Cardiac muscle cell (in vitro differentiated cells and primary cell): Measurements from ENCODE around the gene C11orf58. TPM values are rescaled to one million over a fixed set of nuclear protein-coding genes. Genes with fewer than 3 reads are reported as not detected.
A peak's percentile ranks its signal among the peaks of the same experiment; 100 is the strongest.

ENCODE experiments used
- DNase-seq, 2 donors: peaks; one replicate each; pipeline versions ENCODE4 v3.0.0 to v3.0.0-alpha.2; 2010 to 2017; ENCODE audit warnings: low read depth in 1 of 2, low spot score in 1 of 2
- H3K27ac ChIP-seq: fragments of 200-600 bp; sonication (generic); 2 replicates; pipeline ENCODE4 v1.5.1; 2016
- H3K27me3 ChIP-seq: fragments of 200-600 bp; sonication (generic); 2 replicates; pipeline ENCODE4 v1.6.0; 2016; ENCODE audit warnings: control low read depth
- H3K36me3 ChIP-seq: fragments of 200-600 bp; sonication (generic); 2 replicates; pipeline ENCODE4 v1.5.1; 2016; ENCODE audit warnings: control low read depth
- H3K4me1 ChIP-seq: fragments of 200-600 bp; sonication (generic); 2 replicates; pipeline ENCODE4 v1.8.1; 2017; ENCODE audit warnings: low read depth, mild to moderate bottlenecking, mixed run types
- H3K4me3 ChIP-seq: fragments of 200-600 bp; sonication (generic); 2 replicates; pipeline ENCODE4 v1.5.1; 2016; ENCODE audit warnings: mild to moderate bottlenecking
- H3K9me3 ChIP-seq: fragments of 200-600 bp; sonication (generic); 2 replicates; pipeline ENCODE4 v1.5.1; 2017; ENCODE audit warnings: low read depth, mild to moderate bottlenecking, control low read depth
- polyA plus RNA-seq: library from polyadenylated mRNA; unstranded; fragments of >200 nt; fragmentation: Nextera tagmentation; extraction: Ambion mirVana; gene quantifications from 2 replicates; pipeline ENCODE4 v1.2.1, GENCODE V29; 2016
- total RNA-seq: library from RNA; depleted of rRNA; stranded (reverse); fragments of >200 nt; gene quantifications from 2 replicates; pipeline ENCODE4 v1.2.3, GENCODE V29; 2016
- TF ChIP-seq, protein P1 (sequence below): IDR thresholded peaks from 2 replicates; pipeline ENCODE4 v1.5.1; 2012; ENCODE audit warnings: low read depth, mild to moderate bottlenecking, low read length

The C11orf58 gene
- total and polyA plus RNA-seq, 2 experiments from 2014 or later, result 157 to 232 TPM

DNA sequence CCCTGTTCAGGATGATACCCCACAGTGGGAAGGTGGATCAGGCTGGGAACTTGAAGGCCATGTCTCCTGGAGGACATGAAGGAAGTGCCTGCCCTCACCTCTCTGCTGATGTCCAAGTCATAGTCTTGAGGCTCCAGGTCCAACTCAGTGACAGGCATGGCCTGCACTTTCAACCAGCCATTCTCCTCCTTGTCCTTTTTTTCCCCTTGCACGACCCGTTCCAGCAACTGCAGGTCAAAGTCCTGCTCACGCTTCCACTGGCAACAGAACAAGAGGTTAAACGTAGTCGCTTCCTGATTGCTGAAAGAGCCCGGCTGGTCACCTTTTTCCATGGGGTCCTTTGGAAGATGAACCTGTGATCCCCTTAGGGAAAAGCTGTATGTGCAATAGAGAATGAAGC is 47.7 kb downstream of the C11orf58 start:
- Histone ChIP-seq H3K4me3 (no peak overlapping the region), H3K36me3 (peaks cover 13% of the 10 kb centered on the region), H3K27ac (peak overlapping the region; percentile 0), H3K4me1 (no peaks in the 10 kb centered on the region), H3K9me3 (no peaks in the 10 kb centered on the region), H3K27me3 (no peaks in the 10 kb centered on the region)
- TF ChIP-seq, protein P1, sequence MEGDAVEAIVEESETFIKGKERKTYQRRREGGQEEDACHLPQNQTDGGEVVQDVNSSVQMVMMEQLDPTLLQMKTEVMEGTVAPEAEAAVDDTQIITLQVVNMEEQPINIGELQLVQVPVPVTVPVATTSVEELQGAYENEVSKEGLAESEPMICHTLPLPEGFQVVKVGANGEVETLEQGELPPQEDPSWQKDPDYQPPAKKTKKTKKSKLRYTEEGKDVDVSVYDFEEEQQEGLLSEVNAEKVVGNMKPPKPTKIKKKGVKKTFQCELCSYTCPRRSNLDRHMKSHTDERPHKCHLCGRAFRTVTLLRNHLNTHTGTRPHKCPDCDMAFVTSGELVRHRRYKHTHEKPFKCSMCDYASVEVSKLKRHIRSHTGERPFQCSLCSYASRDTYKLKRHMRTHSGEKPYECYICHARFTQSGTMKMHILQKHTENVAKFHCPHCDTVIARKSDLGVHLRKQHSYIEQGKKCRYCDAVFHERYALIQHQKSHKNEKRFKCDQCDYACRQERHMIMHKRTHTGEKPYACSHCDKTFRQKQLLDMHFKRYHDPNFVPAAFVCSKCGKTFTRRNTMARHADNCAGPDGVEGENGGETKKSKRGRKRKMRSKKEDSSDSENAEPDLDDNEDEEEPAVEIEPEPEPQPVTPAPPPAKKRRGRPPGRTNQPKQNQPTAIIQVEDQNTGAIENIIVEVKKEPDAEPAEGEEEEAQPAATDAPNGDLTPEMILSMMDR, result no peak
- DNase-seq, result no peak

DNA sequence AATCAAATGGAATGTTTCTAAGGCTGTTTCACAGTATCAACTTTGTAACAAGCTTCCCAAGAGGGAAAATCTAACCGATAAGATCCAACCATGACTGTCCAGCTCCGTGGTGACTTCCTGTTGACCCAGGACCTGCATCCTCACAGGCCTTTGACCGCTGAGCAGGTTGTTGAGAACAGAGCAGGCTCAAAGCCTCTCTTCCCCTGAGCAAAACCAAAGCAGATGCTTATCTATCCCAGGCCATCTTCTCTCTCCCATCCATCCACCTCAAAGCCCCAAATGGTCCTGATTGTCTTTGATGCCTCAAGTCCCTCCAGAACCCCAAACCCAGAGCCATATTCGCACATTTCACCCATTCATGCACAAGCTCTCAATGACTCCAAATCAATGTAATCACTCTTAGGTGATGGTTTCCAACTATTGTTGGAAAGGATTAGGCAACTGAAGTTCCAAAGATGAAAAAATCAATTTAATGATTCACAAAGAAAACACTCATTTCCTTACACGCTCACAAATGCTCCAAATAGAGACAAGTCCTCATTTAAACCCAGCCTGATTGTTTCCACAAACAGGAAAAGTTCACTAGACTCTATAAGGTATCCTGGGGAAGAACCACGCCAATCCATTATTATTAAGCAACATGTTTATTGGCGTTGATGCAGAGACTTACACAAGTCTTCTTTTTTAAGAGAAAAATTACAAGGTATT is 48.7 kb downstream of the C11orf58 start:
- no peaks in the 10 kb centered on the region for H3K4me1 ChIP-seq
- H3K27ac ChIP-seq, result no peak overlapping the region
- H3K36me3 ChIP-seq, result peaks cover 21% of the 10 kb centered on the region
- no peak for DNase-seq
- H3K27me3 ChIP-seq, result no peaks in the 10 kb centered on the region
- no peaks in the 10 kb centered on the region for H3K9me3 ChIP-seq
- no peak overlapping the region for H3K4me3 ChIP-seq
- TF ChIP-seq, protein P1, result no peak

GRCh38 chr11:16788141-16789062 is 50.0 kb downstream of the C11orf58 start:
- Histone ChIP-seq H3K4me3 (no peak overlapping the region), H3K27ac (peak overlapping the region; percentile 45), H3K36me3 (peaks cover 24% of the 10 kb centered on the region), H3K4me1 (no peaks in the 10 kb centered on the region), H3K27me3 (no peaks in the 10 kb centered on the region), H3K9me3 (no peaks in the 10 kb centered on the region)
- peak; percentile 74 to 84 for DNase-seq
- TF ChIP-seq, protein P1, result peak; percentile 99

- H3K4me3 ChIP-seq, result no peak overlapping the region
- DNase-seq, result no peak
- no peaks in the 10 kb centered on the region for H3K9me3 ChIP-seq
- TF ChIP-seq, protein P1, result no peak
- H3K27me3 ChIP-seq, result no peaks in the 10 kb centered on the region
- no peaks in the 10 kb centered on the region for H3K4me1 ChIP-seq
- H3K27ac ChIP-seq, result peak overlapping the region; percentile 45
- H3K36me3 ChIP-seq, result peaks cover 31% of the 10 kb centered on the region
These were observed 50.6 kb downstream of the C11orf58 start for GRCh38 chr11:16789063-16789420.

DNA sequence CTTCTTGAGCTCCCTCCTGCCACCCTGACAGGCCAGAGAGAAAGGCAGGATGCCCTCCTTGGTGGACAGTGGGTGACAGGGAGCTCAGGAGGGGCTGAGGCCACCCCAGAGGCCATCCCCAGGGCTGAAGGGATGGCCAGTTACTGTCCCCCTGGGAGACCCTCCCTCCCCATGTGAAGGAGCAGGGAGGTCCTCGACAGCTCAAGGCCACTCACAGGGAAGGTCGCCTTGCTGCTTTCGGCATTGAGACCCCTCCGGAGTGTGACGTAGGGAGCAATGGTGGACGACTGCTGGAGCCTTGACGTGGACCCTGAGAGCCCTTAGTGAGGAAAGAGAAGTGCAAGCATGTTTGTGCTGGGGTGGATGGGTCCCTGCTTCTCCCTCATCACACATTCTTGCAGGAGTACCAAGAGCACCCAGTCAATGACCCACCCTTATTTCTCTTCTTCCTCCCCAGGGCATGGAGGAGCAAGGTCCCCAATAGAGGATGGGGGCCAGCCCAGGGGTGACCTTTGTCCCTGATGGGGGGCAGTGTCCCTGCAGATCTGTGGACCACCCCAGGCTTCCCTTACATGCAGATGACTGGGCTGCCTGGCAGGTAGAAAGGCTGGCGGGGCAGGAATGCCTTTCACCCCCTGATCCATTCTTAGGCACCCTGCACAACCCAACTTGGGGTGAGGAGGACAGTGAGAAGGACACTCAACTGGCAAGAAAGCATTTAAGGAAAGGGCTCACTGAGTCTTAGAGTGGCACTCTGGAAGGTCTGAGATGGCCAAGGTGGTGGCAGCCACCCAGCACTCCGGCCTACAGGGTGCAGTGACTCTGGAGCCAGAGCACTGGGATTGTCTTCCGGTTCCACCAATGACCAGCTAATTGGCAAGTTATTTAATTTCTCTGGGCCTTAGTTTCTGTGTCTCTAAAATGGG is 51.4 kb downstream of the C11orf58 start:
- H3K27ac ChIP-seq, result peak overlapping the region; percentile 45
- no peaks in the 10 kb centered on the region for H3K27me3 ChIP-seq
- TF ChIP-seq, protein P1, result no peak
- no peak for DNase-seq
- H3K4me1 ChIP-seq, result no peaks in the 10 kb centered on the region
- H3K36me3 ChIP-seq, result peaks cover 37% of the 10 kb centered on the region
- no peak overlapping the region for H3K4me3 ChIP-seq
- no peaks in the 10 kb centered on the region for H3K9me3 ChIP-seq
